ENCODE results near the gene KCNIP1.

The KCNIP1 gene

GRCh38 chr5:170603578-170604565, 100.1 kb downstream of the KCNIP1 start:
- peak; percentile 12 to 64 (median 18) for DNase-seq

- DNase-seq = no peak
Observed at GRCh38 chr5:170606941-170607340, 103.1 kb downstream of the KCNIP1 start.

- peak in 1 of 3 experiments; percentile 43 for DNase-seq
Observed at GRCh38 chr5:170611449-170612090, 107.8 kb downstream of the KCNIP1 start.

- peak in 2 of 3 experiments; percentile 49 to 86 for DNase-seq
Observed at GRCh38 chr5:170612256-170612678, 108.4 kb downstream of the KCNIP1 start.

GRCh38 chr5:170614065-170614490, 110.3 kb downstream of the KCNIP1 start:
- no peak for DNase-seq

- no peak for DNase-seq
Observed at GRCh38 chr5:170614720-170615119, 110.9 kb downstream of the KCNIP1 start.

GRCh38 chr5:170617533-170618490, 114.0 kb downstream of the KCNIP1 start:
- DNase-seq = peak in 1 of 3 experiments; percentile 2

- no peak for DNase-seq
Observed at GRCh38 chr5:170619869-170620268, 116.0 kb downstream of the KCNIP1 start.

- DNase-seq = no peak
Observed at GRCh38 chr5:170622933-170623332, 119.1 kb downstream of the KCNIP1 start.

GRCh38 chr5:170623576-170624181, 119.9 kb downstream of the KCNIP1 start:
- DNase-seq = peak in 1 of 3 experiments; percentile 9

- peak in 1 of 3 experiments; percentile 21 for DNase-seq
Observed at GRCh38 chr5:170625221-170626165, 121.7 kb downstream of the KCNIP1 start.

- no peak for DNase-seq
Observed at GRCh38 chr5:170626507-170627150, 122.8 kb downstream of the KCNIP1 start.

GRCh38 chr5:170627271-170627670, 123.5 kb downstream of the KCNIP1 start:
- no peak for DNase-seq

- DNase-seq = no peak
Observed at GRCh38 chr5:170628028-170628427, 124.2 kb downstream of the KCNIP1 start.

GRCh38 chr5:170628691-170629565, 125.1 kb downstream of the KCNIP1 start:
- DNase-seq = no peak

- DNase-seq = no peak
Observed at GRCh38 chr5:170629566-170630175, 125.9 kb downstream of the KCNIP1 start.

GRCh38 chr5:170630226-170630625, 126.4 kb downstream of the KCNIP1 start:
- DNase-seq = no peak

- no peak for DNase-seq
Observed at GRCh38 chr5:170630711-170631141, 126.9 kb downstream of the KCNIP1 start.
